HepG2 (cell line): ENCODE results near the gene HLF. TPM values are rescaled to one million over a fixed set of nuclear protein-coding genes. Genes with fewer than 3 reads are reported as not detected.

Source experiments
- ATAC-seq: fragments of 200-7000 bp; cut with Tn5 transposase; 3 replicates; pipeline ENCODE4 v1.9.1; 2020; ENCODE audit warnings: mild to moderate bottlenecking, moderate library complexity
- BruUV-seq: library from RNA; stranded (reverse); fragments of 400-500 nt; replicated peaks from 2 replicates; lab custom pipeline; 2021; lab: Mats Ljungman, UMichigan
- CTCF ChIA-PET: fragments of 300-600 bp; formaldehyde crosslinking; extraction: SDS; loops from one replicate; lab custom pipeline; 2021; ENCODE audit warnings: low total read pairs, inconsistent platforms, low intra/inter-chr PET ratio; lab: Yijun Ruan, JAX
- POLR2A ChIA-PET: fragments of 350-600 bp; sonication (Branson Sonifier 250); formaldehyde crosslinking; loops from one replicate; lab custom pipeline; 2020; ENCODE audit warnings: antibody characterized with exemption, inconsistent platforms; lab: Yijun Ruan, JAX
- DNase-seq: peaks from one replicate; pipeline ENCODE4 v3.0.0-alpha.2; 2015; ENCODE audit warnings: low spot score
- FAIRE-seq: peaks from 3 replicates; lab custom pipeline; 2011; peaks lifted over from hg19 to GRCh38; lab: Jason Lieb, UNC
- H2AFZ ChIP-seq: one replicate; pipeline ENCODE4 v1.6.1; 2011; ENCODE audit warnings: low read length, inconsistent platforms
- H3K27ac ChIP-seq: fragments of 300-600 bp; 3 replicates; pipeline ENCODE4 v1.8.0; 2011; ENCODE audit warnings: mixed run types, mild to moderate bottlenecking, mixed read lengths, low read length, inconsistent platforms; ENCODE audit not compliant: insufficient read depth; ENCODE audit errors: extremely low read length
- H3K27me3 ChIP-seq, 2 experiments: fragments of 200-600 bp in 1 of 2; 2 replicates in 1 of 2; 3 replicates in 1 of 2; pipeline versions ENCODE4 v1.6.0 to v1.8.0; 2011; ENCODE audit warnings: low read length in 2 of 2, mild to moderate bottlenecking in 2 of 2, moderate library complexity in 2 of 2, inconsistent platforms in 1 of 2; ENCODE audit not compliant: insufficient read depth in 2 of 2, control insufficient read depth in 1 of 2
- H3K36me3 ChIP-seq, 2 experiments: fragments of 200-600 bp in 1 of 2; replicated peaks in 1 of 2; 2 replicates in 1 of 2; 3 replicates in 1 of 2; pipeline versions ENCODE4 v1.5.1 to v1.8.0; 2011; ENCODE audit warnings: low read length in 2 of 2, inconsistent platforms in 1 of 2; ENCODE audit not compliant: insufficient read depth in 2 of 2, control insufficient read depth in 1 of 2
- H3K4me1 ChIP-seq: 2 replicates; pipeline ENCODE4 v1.5.1; 2012; ENCODE audit warnings: low read length, inconsistent platforms; ENCODE audit not compliant: insufficient read depth
- H3K4me2 ChIP-seq: 2 replicates; pipeline ENCODE4 v1.6.0; 2011; ENCODE audit warnings: low read depth, low read length, inconsistent platforms
- H3K4me3 ChIP-seq, 3 experiments: fragments of 200-600 bp in 1 of 3; sonication (generic), shearing (Covaris generic) in 1 of 3; replicated peaks in 1 of 3; 2 replicates each; pipeline ENCODE4 v1.5.1; 2011 to 2016; ENCODE audit warnings: low read length in 3 of 3, inconsistent platforms in 2 of 3, low read depth in 2 of 3, mild to moderate bottlenecking in 2 of 3, control low read depth in 1 of 3, mixed read lengths in 1 of 3; ENCODE audit not compliant: insufficient read depth in 1 of 3
- H3K79me2 ChIP-seq: one replicate; pipeline ENCODE4 v1.6.1; 2011; ENCODE audit warnings: low read length, inconsistent platforms; ENCODE audit not compliant: insufficient read depth
- H3K9ac ChIP-seq: 2 replicates; pipeline ENCODE4 v1.6.0; 2011; ENCODE audit warnings: mild to moderate bottlenecking, low read depth, low read length, inconsistent platforms; ENCODE audit not compliant: insufficient read depth
- H3K9me3 ChIP-seq: 2 replicates; pipeline ENCODE4 v1.5.1; 2012; ENCODE audit warnings: mild to moderate bottlenecking, low read length
- H4K20me1 ChIP-seq: 2 replicates; pipeline ENCODE4 v1.6.0; 2011; ENCODE audit warnings: inconsistent platforms, mild to moderate bottlenecking, low read length, moderate library complexity; ENCODE audit not compliant: insufficient read depth
- ATF7-NPFF ChIP-seq: sonication (generic); formaldehyde crosslinking; IDR thresholded peaks from 2 replicates; pipeline ENCODE4 v1.8.1; 2023; ENCODE audit warnings: mild to moderate bottlenecking, low read depth, missing genetic modification reagents, moderate library complexity
- HOXA5 ChIP-seq: sonication (generic); formaldehyde crosslinking; IDR thresholded peaks from 2 replicates; pipeline ENCODE4 v1.4.0; 2020; ENCODE audit warnings: missing genetic modification reagents
- LRRFIP1 ChIP-seq: sonication (generic); formaldehyde crosslinking; conservative IDR thresholded peaks from 2 replicates; pipeline ENCODE4 v1.4.0; 2020; ENCODE audit warnings: missing genetic modification reagents
- MXI1 ChIP-seq: IDR thresholded peaks from 3 replicates; pipeline ENCODE4 v1.6.1; 2012; ENCODE audit warnings: low read depth, low read length, inconsistent platforms, borderline replicate concordance
- PAX8 ChIP-seq: sonication (generic); formaldehyde crosslinking; IDR thresholded peaks from 2 replicates; pipeline ENCODE4 v1.8.0; 2022; ENCODE audit warnings: mild to moderate bottlenecking, missing genetic modification reagents, borderline replicate concordance
- SRY ChIP-seq: sonication (generic); formaldehyde crosslinking; IDR thresholded peaks from 2 replicates; pipeline ENCODE4 v1.8.0; 2022; ENCODE audit warnings: mild to moderate bottlenecking, missing genetic modification reagents
- STAT6 ChIP-seq: sonication (generic); formaldehyde crosslinking; IDR thresholded peaks from 2 replicates; pipeline ENCODE4 v1.4.0; 2020; ENCODE audit warnings: missing genetic modification reagents, mild to moderate bottlenecking, borderline replicate concordance
- ZBTB49 ChIP-seq: sonication (generic); formaldehyde crosslinking; IDR thresholded peaks from 2 replicates; pipeline ENCODE4 v1.4.0; 2020; ENCODE audit warnings: missing genetic modification reagents, borderline replicate concordance
- ZNF281 ChIP-seq: sonication (generic); formaldehyde crosslinking; IDR thresholded peaks from 2 replicates; pipeline ENCODE4 v1.4.0; 2020; ENCODE audit warnings: missing genetic modification reagents, borderline replicate concordance
- ZNF333 ChIP-seq: sonication (generic); formaldehyde crosslinking; IDR thresholded peaks from 2 replicates; pipeline ENCODE4 v1.4.0; 2020; ENCODE audit warnings: mild to moderate bottlenecking, missing genetic modification reagents, borderline replicate concordance
- ZNF784 ChIP-seq: sonication (generic); formaldehyde crosslinking; IDR thresholded peaks from 2 replicates; pipeline ENCODE4 v1.5.1; 2020; ENCODE audit warnings: missing genetic modification reagents, mild to moderate bottlenecking, borderline replicate concordance
- WGBS: methylation state at CpG from one replicate; pipeline ENCODE4 v1.1.6; 2017; ENCODE audit warnings: low lambda C conversion rate; 5-methylcytosine and 5-hydroxymethylcytosine counted together
- in situ Hi-C: cut with HindIII; loops from 2 replicates; pipeline ENCODE4 v1.10.0; 2017; ENCODE audit warnings: low pct_unique_long_range_greater_than_20kb; ENCODE audit not compliant: extremely low pct_ligation_motif_present
- intact Hi-C: fragments of 100-400 bp; cut with micrococcal nuclease; formaldehyde crosslinking; loops from one replicate; pipeline ENCODE4 v1.10.0; 2022; ENCODE audit not compliant: unreplicated experiment
- polyA plus RNA-seq, 8 experiments: library from polyadenylated mRNA; depleted of rRNA in 3 of 8; stranded (reverse) in 7 of 8; unstranded in 1 of 8; fragments of >200 nt; fragmentation: Illumina TruSeq in 4 of 8; extraction: Trizol in 4 of 8; gene quantifications; 2 replicates each; pipeline versions ENCODE4 v1.2.1 to v1.2.3, GENCODE V29; 2011 to 2016; ENCODE audit warnings: low read depth in 4 of 8, missing spikeins in 1 of 8, mixed read lengths in 1 of 8; ENCODE audit not compliant: insufficient read depth in 1 of 8
- total RNA-seq, 5 experiments: library from RNA; depleted of rRNA; stranded (reverse); fragments of >200 nt; fragmentation: Illumina TruSeq; extraction: Trizol; gene quantifications; 2 replicates each; pipeline ENCODE4 v1.2.3, GENCODE V29; 2016; ENCODE audit warnings: low read depth in 1 of 5

The HLF gene
- total and polyA plus RNA-seq, 2 of the 13 experiments (the other 11 are each of a cell fraction or from before 2014, with no cell fraction given) = 202 to 346 TPM

GRCh38 chr17:55219934-55220333, 44.8 kb upstream of the HLF start (continued):
- TF ChIP-seq ZNF784 (no peak), ZNF333 (no peak), HOXA5 (CRISPR knock-in tag) (no peak), STAT6 (CRISPR knock-in tag) (no peak)

- no peaks in the 10 kb centered on the region for H3K36me3 ChIP-seq
- BruUV-seq = no TSS peak
- no peak overlapping the region for H3K27ac ChIP-seq
- WGBS = 50% methylated on average over 3 of the region's 3 CpGs
- DNase-seq (no peak), ATAC-seq (no peak), FAIRE-seq (no peak)
- H3K4me1 ChIP-seq = peaks cover 6% of the 10 kb centered on the region; the same call in 1 of the 2 replicates
- ChIA-PET POLR2A (no interaction called here), CTCF (no interaction called here)
- H4K20me1 ChIP-seq = no peaks in the 10 kb centered on the region
- H2AFZ ChIP-seq = no peak overlapping the region
- no peaks in the 10 kb centered on the region for H3K79me2 ChIP-seq
- H3K9me3 ChIP-seq = no peaks in the 10 kb centered on the region
- no peak overlapping the region for H3K4me3 ChIP-seq
- intact Hi-C loops = no loop called here
- in situ Hi-C loops = no loop called here
- H3K4me2 ChIP-seq = no peak overlapping the region
- H3K9ac ChIP-seq = no peak overlapping the region
- H3K27me3 ChIP-seq = peaks cover 0 to 1% of the 10 kb centered on the region in 2 experiments; a peak in 3 of 5 replicates
- TF ChIP-seq SRY (CRISPR knock-in tag) (no peak), ZBTB49 (CRISPR knock-in tag) (no peak), ZNF281 (no peak), PAX8 (CRISPR knock-in tag) (no peak), LRRFIP1 (CRISPR knock-in tag) (no peak), ATF7-NPFF (CRISPR knock-in tag) (no peak), MXI1 (no peak)
These were observed 41.2 kb upstream of the HLF start for GRCh38 chr17:55223524-55223923.
